VCaP (cell line): ENCODE results near the gene FNDC3B.

Experiments used
- H3K27ac ChIP-seq: fragments of 450-650 bp; 2 replicates; pipeline ENCODE4 v1.5.1; 2017
- TF ChIP-seq, protein P1 (sequence below): fragments of 450-650 bp; conservative IDR thresholded peaks from 2 replicates; pipeline ENCODE4 v1.5.1; 2017; ENCODE audit warnings: mild to moderate bottlenecking, moderate library complexity

The FNDC3B gene

GRCh38 chr3:172179680-172180399 is 140.5 kb downstream of the FNDC3B start:
- H3K27ac ChIP-seq, result no peak overlapping the region
- TF ChIP-seq, protein P1, sequence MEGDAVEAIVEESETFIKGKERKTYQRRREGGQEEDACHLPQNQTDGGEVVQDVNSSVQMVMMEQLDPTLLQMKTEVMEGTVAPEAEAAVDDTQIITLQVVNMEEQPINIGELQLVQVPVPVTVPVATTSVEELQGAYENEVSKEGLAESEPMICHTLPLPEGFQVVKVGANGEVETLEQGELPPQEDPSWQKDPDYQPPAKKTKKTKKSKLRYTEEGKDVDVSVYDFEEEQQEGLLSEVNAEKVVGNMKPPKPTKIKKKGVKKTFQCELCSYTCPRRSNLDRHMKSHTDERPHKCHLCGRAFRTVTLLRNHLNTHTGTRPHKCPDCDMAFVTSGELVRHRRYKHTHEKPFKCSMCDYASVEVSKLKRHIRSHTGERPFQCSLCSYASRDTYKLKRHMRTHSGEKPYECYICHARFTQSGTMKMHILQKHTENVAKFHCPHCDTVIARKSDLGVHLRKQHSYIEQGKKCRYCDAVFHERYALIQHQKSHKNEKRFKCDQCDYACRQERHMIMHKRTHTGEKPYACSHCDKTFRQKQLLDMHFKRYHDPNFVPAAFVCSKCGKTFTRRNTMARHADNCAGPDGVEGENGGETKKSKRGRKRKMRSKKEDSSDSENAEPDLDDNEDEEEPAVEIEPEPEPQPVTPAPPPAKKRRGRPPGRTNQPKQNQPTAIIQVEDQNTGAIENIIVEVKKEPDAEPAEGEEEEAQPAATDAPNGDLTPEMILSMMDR, result no peak

GRCh38 chr3:172180473-172180872 is 141.1 kb downstream of the FNDC3B start:
- TF ChIP-seq, protein P1, result no peak
- no peak overlapping the region for H3K27ac ChIP-seq

GRCh38 chr3:172181932-172182586 is 142.7 kb downstream of the FNDC3B start:
- no peak overlapping the region for H3K27ac ChIP-seq
- TF ChIP-seq, protein P1, result no peak

GRCh38 chr3:172182797-172183196 is 143.4 kb downstream of the FNDC3B start:
- TF ChIP-seq, protein P1, result no peak
- no peak overlapping the region for H3K27ac ChIP-seq

GRCh38 chr3:172184106-172184822 is 144.9 kb downstream of the FNDC3B start:
- no peak overlapping the region for H3K27ac ChIP-seq
- TF ChIP-seq, protein P1, result no peak

GRCh38 chr3:172185907-172186306 is 146.5 kb downstream of the FNDC3B start:
- TF ChIP-seq, protein P1, result no peak
- H3K27ac ChIP-seq, result no peak overlapping the region

- TF ChIP-seq, protein P1, result no peak
- H3K27ac ChIP-seq, result no peak overlapping the region
These were observed 147.2 kb downstream of the FNDC3B start for GRCh38 chr3:172186607-172187006.
